ENCODE measurements around the gene AGO4. TPM values are rescaled to one million over a fixed set of nuclear protein-coding genes. Genes with fewer than 3 reads are reported as not detected.

The AGO4 gene
- total and polyA plus RNA-seq, 7 donors = 3.5 to 29.9 (median 16.8) TPM

DNA sequence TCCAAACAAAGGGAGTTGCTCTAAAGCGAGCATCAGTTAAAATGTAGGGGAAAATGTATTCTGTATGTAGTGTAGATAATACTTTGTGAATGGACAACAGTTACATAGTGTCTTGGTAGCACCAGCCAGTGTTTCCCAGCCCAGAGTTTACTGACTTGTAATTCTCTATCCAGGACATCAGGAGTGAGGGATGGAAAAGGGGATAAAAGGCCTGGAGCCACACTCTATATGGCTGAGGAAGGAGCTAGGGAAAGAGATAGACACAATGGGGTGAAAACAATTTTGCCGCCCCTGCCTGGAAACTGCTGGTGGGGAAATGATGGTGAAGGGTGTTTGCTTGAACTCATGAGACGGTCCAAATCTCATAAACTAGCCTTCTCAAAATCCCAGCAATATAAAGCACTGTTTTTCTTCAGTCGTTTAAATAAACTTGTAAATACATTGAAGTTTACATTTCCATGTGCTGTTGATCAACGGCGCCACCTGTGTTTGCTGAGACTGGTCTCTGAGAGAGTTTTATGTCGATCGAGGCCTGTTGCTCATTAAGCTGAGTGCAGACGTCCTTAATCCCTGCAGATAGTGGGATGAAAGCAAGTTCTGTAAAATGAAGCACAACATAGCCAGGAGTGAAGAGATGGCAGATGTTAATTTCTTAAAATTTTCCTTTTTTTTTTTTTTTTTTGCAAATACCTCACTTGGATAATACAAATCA lies 47.3 kb downstream of the AGO4 start:
- Histone ChIP-seq H3K4me3 (no peak overlapping the region), H3K27me3 (no peaks in the 10 kb centered on the region), H3K36me3 (peaks cover 0 to 36% (median 23%) of the 10 kb centered on the region in 4 donors), H3K9me3 (no peaks in the 10 kb centered on the region), H3K4me1 (peaks cover 0 to 25% (median 23%) of the 10 kb centered on the region in 4 donors), H3K27ac (no peak overlapping the region)
- 40 to 67% methylated on average over 9 of the region's 9 CpGs for WGBS, 2 donors
- intact Hi-C loops (cut with DNase I) = no loop called here
- DNase-seq = no peak
- TF ChIP-seq POLR2A (IDR thresholded peaks at IDR 0.05) (no peak), POLR2AphosphoS5 (IDR thresholded peaks at IDR 0.05) (no peak), EP300 (IDR thresholded peaks at IDR 0.05) (no peak)
- TF ChIP-seq, protein P1, sequence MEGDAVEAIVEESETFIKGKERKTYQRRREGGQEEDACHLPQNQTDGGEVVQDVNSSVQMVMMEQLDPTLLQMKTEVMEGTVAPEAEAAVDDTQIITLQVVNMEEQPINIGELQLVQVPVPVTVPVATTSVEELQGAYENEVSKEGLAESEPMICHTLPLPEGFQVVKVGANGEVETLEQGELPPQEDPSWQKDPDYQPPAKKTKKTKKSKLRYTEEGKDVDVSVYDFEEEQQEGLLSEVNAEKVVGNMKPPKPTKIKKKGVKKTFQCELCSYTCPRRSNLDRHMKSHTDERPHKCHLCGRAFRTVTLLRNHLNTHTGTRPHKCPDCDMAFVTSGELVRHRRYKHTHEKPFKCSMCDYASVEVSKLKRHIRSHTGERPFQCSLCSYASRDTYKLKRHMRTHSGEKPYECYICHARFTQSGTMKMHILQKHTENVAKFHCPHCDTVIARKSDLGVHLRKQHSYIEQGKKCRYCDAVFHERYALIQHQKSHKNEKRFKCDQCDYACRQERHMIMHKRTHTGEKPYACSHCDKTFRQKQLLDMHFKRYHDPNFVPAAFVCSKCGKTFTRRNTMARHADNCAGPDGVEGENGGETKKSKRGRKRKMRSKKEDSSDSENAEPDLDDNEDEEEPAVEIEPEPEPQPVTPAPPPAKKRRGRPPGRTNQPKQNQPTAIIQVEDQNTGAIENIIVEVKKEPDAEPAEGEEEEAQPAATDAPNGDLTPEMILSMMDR (IDR thresholded peaks at IDR 0.05) = no peak

DNA sequence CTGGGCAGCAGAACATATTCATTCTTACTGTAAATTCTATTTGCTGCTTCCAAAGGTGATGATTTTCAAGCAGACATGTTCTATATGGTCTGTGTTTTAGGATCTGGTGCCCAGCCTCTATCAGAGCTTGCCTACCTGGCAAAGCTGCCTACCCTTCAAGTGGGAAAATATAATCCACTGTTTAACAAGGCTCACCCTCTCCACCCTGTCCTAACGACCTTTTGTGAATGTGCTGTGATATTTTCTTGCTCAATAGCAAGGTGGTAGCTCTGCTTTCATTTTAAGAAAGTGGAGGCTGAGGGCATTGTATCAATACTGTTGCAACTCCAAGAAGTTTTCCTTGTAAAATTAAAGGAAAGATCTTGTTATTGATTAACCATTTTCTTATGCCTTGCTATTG lies 49.1 kb downstream of the AGO4 start:
- intact Hi-C loops (cut with DNase I) = no loop called here
- peaks cover 0 to 34% (median 21%) of the 10 kb centered on the region in 4 donors for H3K36me3 ChIP-seq

DNA sequence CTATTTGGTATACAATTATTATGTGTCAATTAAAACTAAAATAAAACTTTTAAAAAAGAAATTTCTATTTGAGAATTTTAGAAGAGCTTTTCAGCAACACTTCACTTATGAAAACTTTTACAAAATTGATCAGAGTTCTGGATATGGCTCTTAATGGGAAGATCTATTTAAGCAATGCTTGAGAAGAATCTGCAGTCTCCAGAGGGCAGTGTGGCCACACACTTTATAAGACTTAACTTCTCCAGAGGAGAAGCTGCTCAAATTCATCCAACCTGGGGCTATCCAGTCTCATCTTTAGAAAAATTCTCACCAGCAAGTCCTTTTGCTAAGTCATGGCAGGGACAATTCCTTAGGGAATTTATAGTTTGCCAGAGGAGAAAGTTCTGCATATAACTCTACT lies 50.0 kb downstream of the AGO4 start:
- intact Hi-C loops (cut with DNase I) = no loop called here
- no peak for TF ChIP-seq POLR2A (IDR thresholded peaks at IDR 0.05)
- TF ChIP-seq, protein P1 (IDR thresholded peaks at IDR 0.05) = no peak
- no peak for TF ChIP-seq POLR2AphosphoS5 (IDR thresholded peaks at IDR 0.05)
- TF ChIP-seq EP300 (IDR thresholded peaks at IDR 0.05) = no peak
- H3K27me3 ChIP-seq = no peaks in the 10 kb centered on the region

More for the DNA sequence above, 49.1 kb downstream of the AGO4 start:
- Histone ChIP-seq H3K27ac (no peak overlapping the region), H3K4me3 (no peak overlapping the region), H3K27me3 (no peaks in the 10 kb centered on the region), H3K4me1 (peaks cover 0 to 7% (median 5%) of the 10 kb centered on the region in 4 donors), H3K9me3 (no peaks in the 10 kb centered on the region)
- DNase-seq = no peak
- TF ChIP-seq POLR2AphosphoS5 (IDR thresholded peaks at IDR 0.05) = no peak
- TF ChIP-seq, protein P1 (IDR thresholded peaks at IDR 0.05) = no peak
- TF ChIP-seq POLR2A (IDR thresholded peaks at IDR 0.05) = no peak
- no peak for TF ChIP-seq EP300 (IDR thresholded peaks at IDR 0.05)
- 10 to 63% methylated on average over 1 of the region's 1 CpG for WGBS, 2 donors

DNA sequence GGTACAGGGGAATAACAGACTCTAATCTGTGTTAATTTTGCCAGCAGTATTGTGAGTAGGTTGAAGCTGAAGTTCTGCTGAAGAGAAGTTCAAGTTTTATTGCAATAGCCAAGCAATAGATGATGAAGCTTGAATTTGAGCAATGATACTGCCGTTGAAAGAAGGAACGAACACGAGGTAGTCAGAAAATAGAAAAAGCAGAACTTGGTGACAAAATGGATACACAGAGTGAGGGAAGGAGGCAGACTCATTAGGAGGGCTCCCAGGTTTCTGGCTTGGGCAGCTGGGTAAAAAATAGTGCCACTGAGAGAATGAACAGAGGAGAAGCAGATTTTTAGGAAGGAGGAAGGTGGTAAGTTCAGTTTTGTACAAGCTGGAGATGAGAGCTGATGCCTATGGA lies 52.9 kb downstream of the AGO4 start:
- H3K9me3 ChIP-seq = no peaks in the 10 kb centered on the region
- 55 to 83% methylated on average over 3 of the region's 3 CpGs for WGBS, 2 donors
- H3K4me3 ChIP-seq = no peak overlapping the region
- H3K4me1 ChIP-seq = no peaks in the 10 kb centered on the region
- H3K27ac ChIP-seq = no peak overlapping the region
- intact Hi-C loops (cut with DNase I) = no loop called here
- no peaks in the 10 kb centered on the region for H3K27me3 ChIP-seq
- peaks cover 0 to 8% (median 3%) of the 10 kb centered on the region in 4 donors for H3K36me3 ChIP-seq
- no peak for DNase-seq
- TF ChIP-seq POLR2A (IDR thresholded peaks at IDR 0.05) (no peak), EP300 (IDR thresholded peaks at IDR 0.05) (no peak), POLR2AphosphoS5 (IDR thresholded peaks at IDR 0.05) (no peak)
- TF ChIP-seq, protein P1 (IDR thresholded peaks at IDR 0.05) = no peak

More for the DNA sequence above, 50.0 kb downstream of the AGO4 start:
- Histone ChIP-seq H3K36me3 (peaks cover 0 to 34% (median 21%) of the 10 kb centered on the region in 4 donors), H3K4me3 (no peak overlapping the region), H3K9me3 (no peaks in the 10 kb centered on the region), H3K4me1 (no peaks in the 10 kb centered on the region), H3K27ac (no peak overlapping the region)
- no peak for DNase-seq

Measured in sigmoid colon (tissue), 7 donors.